Naive thymus-derived CD4-positive, alpha-beta T cell (primary cell): ENCODE data around the gene HDAC4. TPM values are rescaled to one million over a fixed set of nuclear protein-coding genes. Genes with fewer than 3 reads are reported as not detected.
A peak's percentile ranks its signal among the peaks of the same experiment; 100 is the strongest.

ENCODE experiments used
- ATAC-seq: fragments of 150-1000 bp; cut with Tn5 transposase; 2 replicates; pipeline ENCODE4 v1.10.0; 2021; ENCODE audit warnings: mild to moderate bottlenecking, moderate library complexity
- CTCF ChIA-PET: fragments of 350-600 bp; sonication (Branson Sonifier 250); formaldehyde crosslinking; loops from one replicate; lab custom pipeline; 2021; ENCODE audit warnings: antibody characterized with exemption; lab: Charles Lee
- POLR2A ChIA-PET: fragments of 350-600 bp; sonication (Branson Sonifier 250); formaldehyde crosslinking; loops from one replicate; lab custom pipeline; 2021; ENCODE audit warnings: antibody characterized with exemption, inconsistent platforms; lab: Charles Lee
- DNase-seq, 9 donors: peaks; one replicate each; pipeline versions ENCODE4 v3.0.0 to v3.0.0-alpha.2; 2020 to 2022; ENCODE audit warnings: mixed read lengths in 1 of 9
- H3K27ac ChIP-seq: one replicate; pipeline ENCODE4 v1.7.0; 2013; ENCODE audit warnings: mild to moderate bottlenecking, low read depth, low read length, moderate library complexity
- H3K27me3 ChIP-seq, 2 donors: one replicate each; pipeline ENCODE4 v1.7.0; 2013; ENCODE audit warnings: low read length in 2 of 2, mild to moderate bottlenecking in 2 of 2, moderate library complexity in 2 of 2; ENCODE audit not compliant: control insufficient read depth in 2 of 2, insufficient read depth in 2 of 2
- H3K36me3 ChIP-seq, 3 experiments: 1 replicate in 2 of 3; 2 replicates in 1 of 3; pipeline ENCODE4 v1.7.0; 2013; ENCODE audit warnings: low read length in 3 of 3, mild to moderate bottlenecking in 3 of 3, moderate library complexity in 1 of 3; ENCODE audit not compliant: insufficient read depth in 3 of 3, control insufficient read depth in 2 of 3
- H3K4me1 ChIP-seq, 2 donors: one replicate each; pipeline ENCODE4 v1.7.0; 2013; ENCODE audit warnings: low read length in 2 of 2, mild to moderate bottlenecking in 2 of 2, moderate library complexity in 1 of 2; ENCODE audit not compliant: control insufficient read depth in 2 of 2, insufficient read depth in 2 of 2
- H3K4me3 ChIP-seq: 2 replicates; pipeline ENCODE4 v1.7.0; 2013; ENCODE audit warnings: mild to moderate bottlenecking, low read length
- H3K9me3 ChIP-seq, 3 experiments: 1 replicate in 2 of 3; 2 replicates in 1 of 3; pipeline ENCODE4 v1.7.0; 2013; ENCODE audit warnings: low read length in 3 of 3; ENCODE audit not compliant: control insufficient read depth in 2 of 3
- H3K27ac Mint-ChIP-seq, 9 donors: one replicate each; pipeline ENCODE4 v1.8.0; 2020 to 2022; ENCODE audit warnings: mixed read lengths in 9 of 9, mild to moderate bottlenecking in 8 of 9, moderate library complexity in 5 of 9, inconsistent platforms in 2 of 9
- H3K27me3 Mint-ChIP-seq, 5 donors: one replicate each; pipeline ENCODE4 v1.8.0; 2021 to 2022; ENCODE audit warnings: mixed read lengths in 5 of 5, mild to moderate bottlenecking in 1 of 5
- H3K36me3 Mint-ChIP-seq, 5 donors: one replicate each; pipeline ENCODE4 v1.8.0; 2020 to 2022; ENCODE audit warnings: mixed read lengths in 5 of 5, mild to moderate bottlenecking in 3 of 5, inconsistent platforms in 1 of 5
- H3K4me1 Mint-ChIP-seq, 7 donors: one replicate each; pipeline ENCODE4 v1.8.0; 2020 to 2022; ENCODE audit warnings: mixed read lengths in 7 of 7, mild to moderate bottlenecking in 3 of 7, inconsistent platforms in 1 of 7
- H3K4me3 Mint-ChIP-seq, 10 donors: one replicate each; pipeline ENCODE4 v1.8.0; 2020 to 2022; ENCODE audit warnings: mild to moderate bottlenecking in 10 of 10, mixed read lengths in 10 of 10, moderate library complexity in 6 of 10, inconsistent platforms in 2 of 10
- H3K9me3 Mint-ChIP-seq, 11 donors: one replicate each; pipeline ENCODE4 v1.8.0; 2020 to 2022; ENCODE audit warnings: mixed read lengths in 11 of 11, mild to moderate bottlenecking in 4 of 11, inconsistent platforms in 1 of 11, moderate library complexity in 1 of 11
- intact Hi-C, 2 donors: fragments of 100-400 bp; cut with micrococcal nuclease; formaldehyde crosslinking; loops; one replicate each; pipeline ENCODE4 v1.15.1; 2023
- polyA plus RNA-seq, 2 donors: library from polyadenylated mRNA; unstranded; fragments of 300-500 nt; fragmentation: Illumina TruSeq; gene quantifications; one replicate each; pipeline ENCODE4 v1.2.3, GENCODE V29; 2021
- total RNA-seq, 6 experiments: library from RNA in 5 of 6; stranded (reverse) in 5 of 6; gene quantifications; 1 replicate in 5 of 6; 2 replicates in 1 of 6; pipeline ENCODE4 v1.2.3 and lab custom pipeline; 2021 to 2026

Gene HDAC4
- total and polyA plus RNA-seq, 7 experiments from 2014 or later: 7.4 to 101 (median 55.3) TPM

DNA sequence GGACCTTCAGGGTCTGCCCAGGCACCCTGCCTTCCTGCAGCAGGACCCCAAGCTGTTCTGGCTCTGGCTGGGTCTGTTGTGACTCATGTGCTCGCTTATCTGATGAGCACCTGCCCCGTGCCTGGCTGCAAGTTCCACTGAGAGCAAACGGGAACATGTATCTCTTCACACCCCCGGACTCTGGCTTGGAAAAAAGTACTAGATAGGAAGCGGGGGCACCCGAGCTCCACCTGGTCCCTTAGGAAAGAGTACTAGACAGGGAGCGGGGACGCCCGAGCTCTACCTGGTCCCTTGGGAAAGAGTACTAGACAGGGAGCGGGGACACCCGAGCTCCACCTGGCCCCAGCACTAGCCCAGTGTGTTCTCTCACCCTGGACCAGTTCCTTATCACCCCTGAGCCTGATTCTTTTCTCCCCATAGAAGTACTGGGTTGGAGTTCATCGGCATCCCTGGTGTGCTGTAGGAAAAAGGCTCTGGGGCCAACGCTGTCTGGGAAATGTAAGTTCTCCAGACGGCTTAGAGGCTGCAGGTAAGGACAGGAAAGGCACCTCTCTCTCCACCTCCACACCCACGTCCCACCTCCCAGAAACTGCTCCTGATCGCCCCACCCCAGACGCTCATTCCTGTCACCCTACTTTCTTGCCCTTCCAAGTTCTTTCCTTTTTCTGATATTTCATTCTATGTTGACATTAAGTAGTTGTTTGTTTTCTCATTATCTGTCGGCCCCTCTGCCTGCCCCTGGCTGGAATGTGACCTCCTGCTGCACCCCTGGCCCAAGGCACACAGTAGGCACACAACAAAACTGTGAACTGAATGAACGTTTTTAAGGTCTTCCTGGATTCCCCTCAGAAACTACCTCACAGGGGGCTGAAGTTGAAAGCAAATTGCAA is 40.2 kb downstream of the HDAC4 start:
- H3K9me3 ChIP-seq: no peaks in the 10 kb centered on the region
- no peak overlapping the region for H3K4me3 ChIP-seq
- POLR2A ChIA-PET: interaction anchor here (1.0 to 1.1 kb wide), 2 partner anchors 21 to 30 kb away, joined by 3 to 4 read pairs; no protein-coding TSS in a partner anchor
- ATAC-seq (no peak), DNase-seq (no peak)
- CTCF ChIA-PET: no interaction called here
- Mint-ChIP-seq H3K4me1 (peaks cover 17 to 61% (median 27%) of the 10 kb centered on the region in 7 donors), H3K4me3 (no peak overlapping the region), H3K9me3 (peaks cover 0 to 7% (median 0%) of the 10 kb centered on the region in 11 donors), H3K27ac (peak overlapping the region in 1 of 9 donors; percentile 26), H3K36me3 (peaks cover 0 to 24% (median 10%) of the 10 kb centered on the region in 5 donors), H3K27me3 (no peaks in the 10 kb centered on the region)
- H3K27ac ChIP-seq: no peak overlapping the region
- intact Hi-C loops: no loop called here
- peaks cover 0 to 10% of the 10 kb centered on the region in 2 donors for H3K4me1 ChIP-seq
- H3K36me3 ChIP-seq: no peaks in the 10 kb centered on the region
- H3K27me3 ChIP-seq: no peaks in the 10 kb centered on the region

DNA sequence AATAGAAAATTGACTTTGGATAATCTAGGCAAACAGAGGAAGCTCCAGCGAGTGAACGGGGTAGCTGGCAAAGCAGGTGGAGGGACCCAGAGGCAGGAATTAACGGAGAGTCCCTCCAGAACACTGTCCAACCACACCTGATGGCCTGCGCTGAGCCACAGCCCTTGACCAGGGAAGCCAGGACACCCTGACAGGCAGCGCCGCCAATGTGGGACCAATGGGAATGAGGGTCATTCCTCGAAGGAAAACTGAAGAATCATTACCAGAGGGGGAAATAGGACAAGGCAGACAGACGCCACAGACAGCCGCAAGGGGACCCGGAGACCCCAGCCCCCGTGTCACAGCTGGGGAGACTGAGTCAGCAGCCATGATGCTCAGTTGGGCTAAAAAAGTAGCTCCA is 40.8 kb downstream of the HDAC4 start:
- ChIA-PET POLR2A (interaction anchor here (1.0 to 1.1 kb wide), 2 partner anchors 21 to 29 kb away, joined by 3 to 4 read pairs; no protein-coding TSS in a partner anchor), CTCF (interaction anchor here (1.1 kb wide), 1 partner anchor 48 kb away, joined by 3 read pairs; no protein-coding TSS in a partner anchor)
- H3K4me1 Mint-ChIP-seq: peaks cover 17 to 63% (median 29%) of the 10 kb centered on the region in 7 donors
- Histone ChIP-seq H3K4me3 (no peak overlapping the region), H3K9me3 (no peaks in the 10 kb centered on the region), H3K4me1 (peaks cover 0 to 10% of the 10 kb centered on the region in 2 donors), H3K27ac (no peak overlapping the region), H3K27me3 (no peaks in the 10 kb centered on the region), H3K36me3 (no peaks in the 10 kb centered on the region)
- intact Hi-C loops: no loop called here
- peaks cover 6 to 31% (median 15%) of the 10 kb centered on the region in 5 donors for H3K36me3 Mint-ChIP-seq
- ATAC-seq (no peak), DNase-seq (no peak)
- peaks cover 0 to 13% (median 5%) of the 10 kb centered on the region in 11 donors for H3K9me3 Mint-ChIP-seq
- H3K4me3 Mint-ChIP-seq: no peak overlapping the region
- peak overlapping the region in 1 of 9 donors; percentile 36 for H3K27ac Mint-ChIP-seq
- H3K27me3 Mint-ChIP-seq: no peaks in the 10 kb centered on the region

DNA sequence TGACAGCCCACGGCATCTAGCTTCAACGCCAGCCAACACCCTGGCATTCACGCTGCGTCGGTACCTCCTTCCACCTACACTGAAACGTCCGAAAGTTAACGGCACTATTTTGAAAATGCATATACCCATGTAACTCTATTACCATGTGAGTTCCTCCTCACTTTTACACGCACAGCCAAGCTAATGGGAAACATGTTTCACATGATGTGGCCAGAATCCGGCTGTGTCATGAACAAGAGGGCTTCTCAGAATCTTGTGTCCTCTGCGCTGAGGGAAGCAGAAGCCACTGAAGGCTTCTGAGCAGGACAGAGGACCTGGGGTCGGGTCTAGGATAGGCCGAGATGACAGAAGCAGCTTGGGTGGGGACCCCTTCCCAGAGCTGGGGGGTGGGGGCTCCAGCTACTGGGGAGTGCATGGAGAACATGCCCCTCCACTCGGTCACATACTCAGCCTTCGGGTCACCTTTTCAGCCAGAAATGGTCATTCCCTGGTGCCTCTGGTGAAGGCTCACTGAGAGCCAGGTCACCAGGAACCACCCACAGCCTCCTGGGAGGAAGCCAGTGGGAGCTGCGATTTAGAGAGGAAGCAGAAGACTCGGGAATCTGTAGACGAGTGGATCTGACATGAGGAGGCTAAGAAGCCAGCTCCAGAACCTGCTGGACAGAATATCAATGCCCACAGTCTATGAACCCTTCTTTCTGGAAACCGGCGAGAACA is 41.5 kb downstream of the HDAC4 start:
- no peak for DNase-seq
- CTCF ChIA-PET: interaction anchor here (0.9 to 1.1 kb wide), 2 partner anchors 49 to 92 kb away, joined by 3 read pairs; no protein-coding TSS in a partner anchor
- POLR2A ChIA-PET: interaction anchor here (0.7 to 1.1 kb wide), 5 partner anchors 22 to 64 kb away, joined by 3 to 5 read pairs (median 4); no protein-coding TSS in a partner anchor

DNA sequence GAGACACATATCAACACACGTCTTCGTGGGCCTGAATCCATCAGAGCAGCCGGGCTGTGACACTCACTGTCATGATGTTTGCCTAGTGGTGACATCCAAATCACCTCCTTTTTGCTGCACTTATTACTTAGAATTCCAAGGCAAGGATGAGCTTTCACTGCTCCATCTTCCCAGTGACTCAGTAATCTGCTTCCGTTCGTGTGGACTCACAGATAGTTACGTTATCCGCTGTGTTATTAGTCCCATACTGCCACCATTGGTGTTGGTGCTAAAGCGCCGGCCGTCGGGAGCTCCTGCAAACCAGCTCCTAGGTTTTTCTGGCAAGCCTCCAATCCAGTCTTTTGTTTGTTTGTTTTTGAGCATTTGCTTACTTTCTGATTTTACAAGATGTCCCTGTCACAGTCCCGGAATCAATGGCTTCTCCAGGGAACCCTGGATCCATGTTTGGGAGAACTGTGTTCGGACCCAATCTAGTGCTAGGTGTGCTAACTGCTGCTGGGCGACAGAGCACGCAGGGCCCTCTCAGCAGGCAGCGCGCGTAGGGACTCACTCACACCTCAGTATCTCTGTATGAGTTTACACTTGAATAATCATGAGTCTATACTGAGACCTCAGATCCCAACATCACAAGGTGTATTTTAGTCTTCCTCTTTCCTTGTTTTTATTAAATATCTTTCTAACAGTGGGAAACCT is 42.6 kb downstream of the HDAC4 start:
- no peak for ATAC-seq
- Mint-ChIP-seq H3K9me3 (peaks cover 0 to 20% (median 5%) of the 10 kb centered on the region in 11 donors), H3K36me3 (peaks cover 6 to 32% (median 14%) of the 10 kb centered on the region in 5 donors), H3K4me1 (peaks cover 3 to 47% (median 21%) of the 10 kb centered on the region in 7 donors), H3K27me3 (no peaks in the 10 kb centered on the region), H3K27ac (peak overlapping the region in 3 of 9 donors; percentile 23 to 66 (median 54)), H3K4me3 (no peak overlapping the region)
- Histone ChIP-seq H3K27ac (no peak overlapping the region), H3K36me3 (no peaks in the 10 kb centered on the region), H3K27me3 (no peaks in the 10 kb centered on the region), H3K9me3 (no peaks in the 10 kb centered on the region), H3K4me1 (peaks cover 0 to 2% of the 10 kb centered on the region in 2 donors), H3K4me3 (no peak overlapping the region)
- intact Hi-C loops: no loop called here
- ChIA-PET CTCF (interaction anchor here (0.6 to 0.9 kb wide), 2 partner anchors 46 to 90 kb away, joined by 3 to 5 read pairs; no protein-coding TSS in a partner anchor), POLR2A (interaction anchor here (1.0 to 1.3 kb wide), 3 partner anchors 12 to 63 kb away, joined by 3 to 5 read pairs (median 5); no protein-coding TSS in a partner anchor)
- no peak for DNase-seq

More for the DNA sequence above, 41.5 kb downstream of the HDAC4 start:
- no peaks in the 10 kb centered on the region for H3K36me3 ChIP-seq
- H3K9me3 ChIP-seq: no peaks in the 10 kb centered on the region
- intact Hi-C loops: no loop called here
- Mint-ChIP-seq H3K27me3 (no peaks in the 10 kb centered on the region), H3K4me1 (peaks cover 13 to 58% (median 29%) of the 10 kb centered on the region in 7 donors), H3K4me3 (no peak overlapping the region), H3K27ac (peak overlapping the region in 2 of 9 donors; percentile 18 to 39), H3K36me3 (peaks cover 6 to 34% (median 17%) of the 10 kb centered on the region in 5 donors), H3K9me3 (peaks cover 0 to 16% (median 5%) of the 10 kb centered on the region in 11 donors)
- no peak overlapping the region for H3K4me3 ChIP-seq
- ATAC-seq: no peak
- peaks cover 0 to 10% of the 10 kb centered on the region in 2 donors for H3K4me1 ChIP-seq
- no peak overlapping the region for H3K27ac ChIP-seq
- H3K27me3 ChIP-seq: no peaks in the 10 kb centered on the region

DNA sequence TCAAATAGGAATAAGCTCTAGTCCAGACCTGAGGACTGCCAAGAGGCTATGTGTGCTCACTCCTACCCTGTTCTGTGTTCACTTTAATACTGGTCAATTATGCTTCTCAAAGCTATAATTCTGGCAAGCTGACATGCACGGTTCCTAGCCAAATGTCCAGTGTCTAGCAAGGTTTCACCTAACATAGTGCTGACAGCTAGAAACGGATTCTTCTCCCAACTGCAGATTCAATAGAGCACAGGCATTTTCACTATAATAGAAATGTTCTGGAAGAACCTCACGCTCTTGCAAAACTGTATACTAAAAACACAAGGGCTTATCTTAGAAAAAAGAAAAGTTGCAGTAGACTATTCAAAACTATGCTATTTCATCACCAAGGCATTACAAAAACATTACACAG is 45.1 kb downstream of the HDAC4 start:
- H3K4me1 Mint-ChIP-seq: peaks cover 6 to 26% (median 15%) of the 10 kb centered on the region in 7 donors
- H3K9me3 ChIP-seq: no peaks in the 10 kb centered on the region
- H3K27ac ChIP-seq: no peak overlapping the region
- intact Hi-C loops: loop anchor here in 1 of 2 donors (2.0 kb wide), 1 partner anchor 13 kb away; no protein-coding TSS in a partner anchor
- CTCF ChIA-PET: no interaction called here
- H3K27ac Mint-ChIP-seq: peak overlapping the region in 2 of 9 donors; percentile 7 to 28
- H3K27me3 Mint-ChIP-seq: no peaks in the 10 kb centered on the region
- DNase-seq (no peak), ATAC-seq (no peak)
- peaks cover 0 to 14% (median 0%) of the 10 kb centered on the region in 3 experiments for H3K36me3 ChIP-seq
- H3K4me3 Mint-ChIP-seq: no peak overlapping the region
- H3K4me1 ChIP-seq: no peaks in the 10 kb centered on the region
- POLR2A ChIA-PET: interaction anchor here (1.4 kb wide), 1 partner anchor 14 kb away, joined by 3 read pairs; no protein-coding TSS in a partner anchor
- H3K4me3 ChIP-seq: no peak overlapping the region
- peaks cover 0 to 20% (median 5%) of the 10 kb centered on the region in 11 donors for H3K9me3 Mint-ChIP-seq
- no peaks in the 10 kb centered on the region for H3K27me3 ChIP-seq
- H3K36me3 Mint-ChIP-seq: peaks cover 14 to 44% (median 29%) of the 10 kb centered on the region in 5 donors
